K562 (cell line): Measurements from ENCODE around the gene PALLD. TPM values are rescaled to one million over a fixed set of nuclear protein-coding genes. Genes with fewer than 3 reads are reported as not detected.

Experiments used
- ATAC-seq: fragments of 200-7000 bp; cut with Tn5 transposase; 3 replicates; pipeline ENCODE4 v1.9.1; 2020; ENCODE audit warnings: moderate library complexity
- BruUV-seq: library from RNA; stranded (reverse); fragments of 400-500 nt; replicated peaks from 2 replicates; lab custom pipeline; 2021; lab: Mats Ljungman, UMichigan
- CTCF ChIA-PET: fragments of 300-600 bp; formaldehyde crosslinking; extraction: SDS; loops from one replicate; lab custom pipeline; 2021; ENCODE audit warnings: low intra/inter-chr PET ratio; lab: Yijun Ruan, JAX
- POLR2A ChIA-PET: fragments of 300-600, 350-650 bp; sonication (Branson Sonifier 250); formaldehyde crosslinking; extraction: SDS; loops from one replicate; lab custom pipeline; 2021; ENCODE audit warnings: antibody characterized with exemption, inconsistent platforms; lab: Yijun Ruan, JAX
- DNase-seq, 4 experiments: peaks; one replicate each; pipeline versions ENCODE4 v3.0.0 to v3.0.0-alpha.2; 2011 to 2018; ENCODE audit warnings: low spot score in 3 of 4, mixed read lengths in 3 of 4; ENCODE audit errors: extremely low read depth in 1 of 4
- FAIRE-seq: peaks from 2 replicates; lab custom pipeline; 2011; peaks lifted over from hg19 to GRCh38; lab: Jason Lieb, UNC
- H2AFZ ChIP-seq: 2 replicates; pipeline ENCODE4 v1.6.0; 2011; ENCODE audit warnings: low read depth, low read length, control low read depth, inconsistent platforms
- H3K27ac ChIP-seq: fragments of 200-600 bp; 3 replicates; pipeline ENCODE4 v1.8.0; 2011; ENCODE audit warnings: low read depth, mild to moderate bottlenecking, control low read depth, inconsistent platforms, low read length, moderate library complexity, mixed read lengths; ENCODE audit errors: extremely low read depth
- H3K27me3 ChIP-seq, 2 experiments: fragments of 300-600 bp in 1 of 2; 2 replicates in 1 of 2; 3 replicates in 1 of 2; pipeline versions ENCODE4 v1.6.0 to v1.8.0; 2011; ENCODE audit warnings: inconsistent platforms in 2 of 2, low read length in 2 of 2, mild to moderate bottlenecking in 1 of 2, mixed read lengths in 1 of 2, moderate library complexity in 1 of 2; ENCODE audit not compliant: control insufficient read depth in 2 of 2, insufficient read depth in 2 of 2
- H3K36me3 ChIP-seq: fragments of 300-600 bp; 3 replicates; pipeline ENCODE4 v1.8.0; 2011; ENCODE audit warnings: mild to moderate bottlenecking, low read length, inconsistent platforms; ENCODE audit not compliant: control insufficient read depth, insufficient read depth
- H3K4me1 ChIP-seq, 2 experiments: fragments of 200-600 bp in 1 of 2; replicated peaks in 1 of 2; 2 replicates in 1 of 2; 3 replicates in 1 of 2; pipeline versions ENCODE4 v1.5.1 to v1.8.0; 2011; ENCODE audit warnings: inconsistent platforms in 2 of 2, low read length in 2 of 2, mild to moderate bottlenecking in 1 of 2, mixed read lengths in 1 of 2, moderate library complexity in 1 of 2; ENCODE audit not compliant: control insufficient read depth in 2 of 2, insufficient read depth in 2 of 2
- H3K4me2 ChIP-seq: 2 replicates; pipeline ENCODE4 v1.6.1; 2011; ENCODE audit warnings: low read length, control low read depth, inconsistent platforms, mixed read lengths; ENCODE audit not compliant: insufficient read depth
- H3K4me3 ChIP-seq: fragments of 200-600 bp; sonication (generic), shearing (Covaris generic); 2 replicates; pipeline ENCODE4 v1.5.1; 2016; ENCODE audit warnings: control low read depth, inconsistent platforms
- H3K79me2 ChIP-seq: fragments of 200-600 bp; 3 replicates; pipeline ENCODE4 v1.8.0; 2011; ENCODE audit warnings: low read length, inconsistent platforms; ENCODE audit not compliant: control insufficient read depth, insufficient read depth
- H3K9ac ChIP-seq, 2 experiments: 2 replicates each; pipeline versions ENCODE4 v1.6.0 to v1.6.1; 2011; ENCODE audit warnings: low read depth in 2 of 2, low read length in 2 of 2, control low read depth in 1 of 2, inconsistent platforms in 1 of 2, mild to moderate bottlenecking in 1 of 2, mixed read lengths in 1 of 2; ENCODE audit not compliant: insufficient read depth in 1 of 2
- H3K9me1 ChIP-seq: one replicate; pipeline ENCODE4 v1.6.0; 2011; ENCODE audit warnings: inconsistent platforms, mild to moderate bottlenecking, low read length, moderate library complexity; ENCODE audit not compliant: control insufficient read depth, insufficient read depth
- H3K9me3 ChIP-seq: replicated peaks from 2 replicates; pipeline ENCODE4 v1.5.1; 2011; ENCODE audit warnings: low read depth, low read length, inconsistent platforms; ENCODE audit not compliant: control insufficient read depth, insufficient read depth
- H4K20me1 ChIP-seq: replicated peaks from 2 replicates; pipeline ENCODE4 v1.6.1; 2011; ENCODE audit warnings: low read length, inconsistent platforms, mixed read lengths; ENCODE audit not compliant: control insufficient read depth, insufficient read depth
- CTBP1 ChIP-seq: fragments of 450-650 bp; IDR thresholded peaks from 2 replicates; pipeline ENCODE4 v1.6.1; 2016; ENCODE audit warnings: borderline replicate concordance
- NFIX ChIP-seq: fragments of 250-450 bp; sonication (Bioruptor Pico); IDR thresholded peaks from 2 replicates; pipeline ENCODE4 v1.4.0; 2020; ENCODE audit warnings: low read depth, mild to moderate bottlenecking, moderate library complexity
- RBM25 ChIP-seq: fragments of 200-400 bp; formaldehyde crosslinking; IDR thresholded peaks from 2 replicates; pipeline ENCODE4 v1.6.1; 2018; ENCODE audit warnings: low read length, low read depth, moderate library complexity; ENCODE audit not compliant: severe bottlenecking
- SPI1 ChIP-seq: IDR thresholded peaks from 2 replicates; pipeline ENCODE4 v1.6.1; 2011; ENCODE audit warnings: low read depth, low read length, control low read depth, borderline replicate concordance
- ZBTB17 ChIP-seq: fragments of 450-650 bp; formaldehyde crosslinking; IDR thresholded peaks from 2 replicates; pipeline ENCODE4 v1.4.0; 2020; ENCODE audit warnings: mild to moderate bottlenecking
- WGBS: fragments of 100-300 bp; shearing (Covaris generic); methylation state at CpG from one replicate; pipeline ENCODE4 v1.1.6; 2016; ENCODE audit warnings: low coverage, mixed read lengths; ENCODE audit not compliant: insufficient coverage; ENCODE audit errors: missing lambda C conversion rate; 5-methylcytosine and 5-hydroxymethylcytosine counted together
- in situ Hi-C: fragments of 300-500 bp; cut with MboI; formaldehyde crosslinking; loops from 4 replicates; pipeline ENCODE4 v1.15.0; 2018; ENCODE audit warnings: inconsistent platforms, mixed read lengths
- intact Hi-C: fragments of 100-400 bp; cut with micrococcal nuclease; formaldehyde crosslinking; loops from 2 replicates; pipeline ENCODE4 v1.14.2; 2022
- polyA plus RNA-seq, 8 experiments: library from polyadenylated mRNA; depleted of rRNA in 4 of 8; stranded (reverse) in 5 of 8; unstranded in 3 of 8; fragments of >200 nt; fragmentation: Nextera tagmentation in 2 of 8; fragmentation: Illumina TruSeq in 1 of 8; extraction: Ambion mirVana in 2 of 8; extraction: Trizol in 1 of 8; gene quantifications; 2 replicates each; pipeline versions ENCODE4 v1.2.1 to v1.2.3, GENCODE V29; 2011 to 2014; ENCODE audit warnings: inconsistent platforms in 1 of 8, missing spikeins in 1 of 8
- total RNA-seq, 7 experiments: library from RNA; depleted of rRNA in 6 of 7; stranded (reverse); fragments of >200 nt in 6 of 7; fragmentation: Illumina TruSeq in 2 of 7; extraction: Trizol in 2 of 7; gene quantifications; 2 replicates each; pipeline versions ENCODE4 v1.2.1 to v1.2.3, GENCODE V29; 2011 to 2021; ENCODE audit warnings: low replicate concordance in 1 of 7
- TF ChIP-seq, protein P1 (sequence below): fragments of 250-450 bp; sonication (Bioruptor Pico); IDR thresholded peaks from 2 replicates; pipeline ENCODE4 v1.5.1; 2021; ENCODE audit warnings: mild to moderate bottlenecking

Gene PALLD
- total and polyA plus RNA-seq, 9 of the 15 experiments (the other 6 are each of a cell fraction or from before 2014, with no cell fraction given): 0.01 to 0.35 (median 0.06) TPM; not detected in 3

DNA sequence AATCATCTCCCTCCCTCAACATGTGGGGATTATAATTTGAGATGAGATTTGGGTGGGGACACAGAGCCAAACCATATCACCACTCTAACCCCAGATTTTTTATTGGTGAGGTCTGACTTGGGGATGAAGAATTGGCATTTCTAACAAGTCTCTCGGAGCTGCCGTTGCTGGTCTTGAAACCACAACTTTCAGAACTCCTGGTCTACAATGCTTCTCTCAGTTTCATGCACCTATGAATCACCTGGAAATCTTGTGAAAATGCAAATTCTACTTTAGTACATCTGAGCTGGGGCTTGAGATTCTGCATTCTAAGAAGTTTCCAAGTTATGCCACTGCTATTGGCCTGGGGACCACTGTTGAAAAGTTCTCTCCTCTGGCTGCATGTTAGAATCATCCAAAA lies 78.6 kb downstream of the PALLD start:
- ChIA-PET CTCF (no interaction called here), POLR2A (no interaction called here)
- no peak overlapping the region for H3K9ac ChIP-seq
- no peaks in the 10 kb centered on the region for H3K9me1 ChIP-seq
- H3K36me3 ChIP-seq: no peaks in the 10 kb centered on the region
- 0% methylated on average over 2 of the region's 2 CpGs for WGBS
- no peak overlapping the region for H3K4me2 ChIP-seq
- no peak overlapping the region for H2AFZ ChIP-seq
- no peak for FAIRE-seq
- H3K27ac ChIP-seq: no peak overlapping the region
- no peaks in the 10 kb centered on the region for H4K20me1 ChIP-seq
- no peaks in the 10 kb centered on the region for H3K27me3 ChIP-seq
- no peak overlapping the region for H3K4me3 ChIP-seq
- H3K79me2 ChIP-seq: no peaks in the 10 kb centered on the region
- H3K9me3 ChIP-seq: no peaks in the 10 kb centered on the region
- ATAC-seq: no peak
- in situ Hi-C loops (no loop called here), intact Hi-C loops (no loop called here)
- no peak for DNase-seq
- TF ChIP-seq, protein P1, sequence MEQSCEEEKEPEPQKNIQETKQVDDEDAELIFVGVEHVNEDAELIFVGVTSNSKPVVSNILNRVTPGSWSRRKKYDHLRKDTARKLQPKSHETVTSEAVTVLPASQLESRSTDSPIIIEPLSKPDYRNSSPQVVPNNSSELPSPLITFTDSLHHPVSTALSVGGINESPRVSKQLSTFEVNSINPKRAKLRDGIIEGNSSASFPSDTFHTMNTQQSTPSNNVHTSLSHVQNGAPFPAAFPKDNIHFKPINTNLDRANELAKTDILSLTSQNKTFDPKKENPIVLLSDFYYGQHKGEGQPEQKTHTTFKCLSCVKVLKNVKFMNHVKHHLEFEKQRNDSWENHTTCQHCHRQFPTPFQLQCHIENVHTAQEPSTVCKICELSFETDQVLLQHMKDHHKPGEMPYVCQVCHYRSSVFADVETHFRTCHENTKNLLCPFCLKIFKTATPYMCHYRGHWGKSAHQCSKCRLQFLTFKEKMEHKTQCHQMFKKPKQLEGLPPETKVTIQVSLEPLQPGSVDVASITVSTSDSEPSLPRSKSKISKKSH (CRISPR knock-in tag): no peak
- TF ChIP-seq RBM25 (no peak), NFIX (CRISPR knock-in tag) (no peak), SPI1 (no peak), ZBTB17 (CRISPR knock-in tag) (no peak), CTBP1 (no peak)
- no peaks in the 10 kb centered on the region for H3K4me1 ChIP-seq
- no TSS peak for BruUV-seq
